GM12878 (cell line): ENCODE results near the gene MRPL36. TPM values are rescaled to one million over a fixed set of nuclear protein-coding genes. Genes with fewer than 3 reads are reported as not detected.

Experiments used
- ATAC-seq: fragments of 200-7000 bp; cut with Tn5 transposase; 3 replicates; pipeline ENCODE4 v1.9.1; 2020; ENCODE audit warnings: mild to moderate bottlenecking, moderate library complexity
- BruUV-seq: library from RNA; stranded (reverse); fragments of 400-500 nt; replicated peaks from 2 replicates; lab custom pipeline; 2021; lab: Mats Ljungman, UMichigan
- CTCF ChIA-PET: fragments of 300-600 bp; sonication (Branson Sonifier 250); formaldehyde crosslinking; extraction: SDS; loops from one replicate; lab custom pipeline; 2021; ENCODE audit warnings: inconsistent platforms; lab: Yijun Ruan, JAX
- POLR2A ChIA-PET: fragments of 350-600 bp; formaldehyde crosslinking; extraction: SDS; loops from one replicate; lab custom pipeline; 2021; ENCODE audit warnings: inconsistent platforms; lab: Charles Lee
- RAD21 ChIA-PET: fragments of 300-600 bp; sonication (Branson Sonifier 250); formaldehyde crosslinking; loops from one replicate; lab custom pipeline; 2023; ENCODE audit warnings: antibody characterized with exemption; ENCODE audit not compliant: unreplicated experiment; lab: Charles Lee
- SMC1A ChIA-PET: fragments of 300-600 bp; sonication (Branson Sonifier 250); formaldehyde crosslinking; loops from one replicate; lab custom pipeline; 2023; ENCODE audit not compliant: unreplicated experiment, uncharacterized antibody; lab: Charles Lee
- DNase-seq: peaks from one replicate; pipeline ENCODE4 v3.0.0-alpha.2; 2011; ENCODE audit warnings: low read depth, low spot score
- FAIRE-seq: peaks from 3 replicates; lab custom pipeline; 2011; peaks lifted over from hg19 to GRCh38; lab: Jason Lieb, UNC
- H2AFZ ChIP-seq: 2 replicates; pipeline ENCODE4 v1.6.0; 2011; ENCODE audit warnings: low read depth, low read length, control low read depth; ENCODE audit not compliant: control insufficient read depth
- H3K27ac ChIP-seq: 2 replicates; pipeline ENCODE4 v1.5.1; 2011; ENCODE audit warnings: control low read depth; ENCODE audit not compliant: control insufficient read depth, insufficient read depth
- H3K27me3 ChIP-seq, 2 experiments: replicated peaks in 1 of 2; 2 replicates each; pipeline versions ENCODE4 v1.6.0 to v1.6.1; 2011; ENCODE audit warnings: low read length in 1 of 2; ENCODE audit not compliant: control insufficient read depth in 2 of 2, insufficient read depth in 2 of 2
- H3K36me3 ChIP-seq, 2 experiments: 2 replicates each; pipeline ENCODE4 v1.5.1; 2011; ENCODE audit warnings: low read length in 1 of 2; ENCODE audit not compliant: control insufficient read depth in 2 of 2, insufficient read depth in 2 of 2
- H3K4me1 ChIP-seq: 2 replicates; pipeline ENCODE4 v1.6.1; 2011; ENCODE audit warnings: mild to moderate bottlenecking, low read length, moderate library complexity, mixed read lengths; ENCODE audit not compliant: control insufficient read depth, insufficient read depth
- H3K4me2 ChIP-seq: 2 replicates; pipeline ENCODE4 v1.6.0; 2011; ENCODE audit warnings: control low read depth; ENCODE audit not compliant: control insufficient read depth, insufficient read depth
- H3K4me3 ChIP-seq: fragments of 200-600 bp; sonication (generic); 2 replicates; pipeline ENCODE4 v1.5.1; 2016
- H3K79me2 ChIP-seq: 2 replicates; pipeline ENCODE4 v1.6.0; 2011; ENCODE audit warnings: low read length; ENCODE audit not compliant: control insufficient read depth, insufficient read depth
- H3K9ac ChIP-seq: 2 replicates; pipeline ENCODE4 v1.8.0; 2011; ENCODE audit warnings: low read length, control low read depth, mixed read lengths; ENCODE audit not compliant: control insufficient read depth, insufficient read depth
- H3K9me3 ChIP-seq: replicated peaks from 3 replicates; pipeline ENCODE4 v1.5.1; 2011; ENCODE audit warnings: mild to moderate bottlenecking, low read length; ENCODE audit not compliant: control insufficient read depth, insufficient read depth
- H4K20me1 ChIP-seq: 2 replicates; pipeline ENCODE4 v1.6.0; 2011; ENCODE audit not compliant: control insufficient read depth, insufficient read depth
- BHLHE40 ChIP-seq, 2 experiments: fragments of 450-650 bp in 1 of 2; IDR thresholded peaks; 2 replicates each; pipeline ENCODE4 v1.6.1; 2011 to 2017; ENCODE audit warnings: low read depth in 2 of 2, borderline replicate concordance in 1 of 2, improper control_type of control experiment in 1 of 2, low read length in 1 of 2, mild to moderate bottlenecking in 1 of 2
- CBFB ChIP-seq: IDR thresholded peaks from 2 replicates; pipeline ENCODE4 v1.6.1; 2016; ENCODE audit warnings: antibody characterized with exemption, low read depth
- ETV6 ChIP-seq, 2 experiments: fragments of 450-650 bp in 1 of 2; IDR thresholded peaks in 1 of 2; conservative IDR thresholded peaks in 1 of 2; 2 replicates each; pipeline ENCODE4 v1.6.1; 2014; ENCODE audit warnings: antibody characterized with exemption in 1 of 2, borderline replicate concordance in 1 of 2, low read depth in 1 of 2, mild to moderate bottlenecking in 1 of 2, moderate library complexity in 1 of 2
- HCFC1 ChIP-seq: fragments of 150-350 bp; IDR thresholded peaks from 2 replicates; pipeline ENCODE4 v1.6.1; 2014; ENCODE audit warnings: low read length
- IKZF1 ChIP-seq: fragments of 450-650 bp; conservative IDR thresholded peaks from 2 replicates; pipeline ENCODE4 v1.6.1; 2017; ENCODE audit warnings: antibody characterized with exemption, mild to moderate bottlenecking
- POU2F2 ChIP-seq: IDR thresholded peaks from 3 replicates; pipeline ENCODE4 v1.6.1; 2011; ENCODE audit warnings: low read depth, mild to moderate bottlenecking, low read length, borderline replicate concordance
- RB1 ChIP-seq: fragments of 450-650 bp; formaldehyde crosslinking; IDR thresholded peaks from 2 replicates; pipeline ENCODE4 v1.6.1; 2017; ENCODE audit warnings: mild to moderate bottlenecking, borderline replicate concordance
- SIN3A ChIP-seq: IDR thresholded peaks from 2 replicates; pipeline ENCODE4 v1.6.1; 2012; ENCODE audit warnings: low read depth, low read length, improper control_type of control experiment
- SMARCA5 ChIP-seq: fragments of 450-650 bp; IDR thresholded peaks from 2 replicates; pipeline ENCODE4 v1.6.1; 2017; ENCODE audit warnings: mild to moderate bottlenecking
- ZBED1 ChIP-seq: IDR thresholded peaks from 2 replicates; pipeline ENCODE4 v1.6.1; 2016; ENCODE audit warnings: borderline replicate concordance
- ZNF207 ChIP-seq: fragments of 450-650 bp; IDR thresholded peaks from 2 replicates; pipeline ENCODE4 v1.6.1; 2014; ENCODE audit warnings: antibody characterized with exemption, mild to moderate bottlenecking, borderline replicate concordance
- WGBS: methylation state at CpG from one replicate; pipeline ENCODE4 v1.1.6; 2016; ENCODE audit warnings: low lambda C conversion rate; ENCODE audit not compliant: insufficient replicate concordance, insufficient coverage; ENCODE audit errors: missing lambda C conversion rate; 5-methylcytosine and 5-hydroxymethylcytosine counted together
- in situ Hi-C: fragments of 300-500 bp; cut with MboI; formaldehyde crosslinking; loops from 9 replicates; pipeline ENCODE4 v1.14.3; 2018; ENCODE audit warnings: mixed read lengths
- intact Hi-C: fragments of 100-400 bp; cut with micrococcal nuclease; formaldehyde crosslinking; loops from one replicate; pipeline ENCODE4 v1.14.2; 2022; ENCODE audit not compliant: unreplicated experiment
- polyA plus RNA-seq, 11 experiments: library from polyadenylated mRNA; depleted of rRNA in 4 of 11; unstranded in 6 of 11; stranded (reverse) in 5 of 11; fragments of >200 nt; fragmentation: Nextera tagmentation in 4 of 11; fragmentation: Illumina TruSeq in 1 of 11; extraction: Ambion mirVana in 4 of 11; extraction: Trizol in 1 of 11; gene quantifications; 1 replicate in 1 of 11; 2 replicates in 10 of 11; pipeline versions ENCODE4 v1.2.1 to v1.2.3, GENCODE V29; 2011 to 2016; ENCODE audit warnings: inconsistent platforms in 2 of 11, missing spikeins in 2 of 11, low read depth in 1 of 11
- total RNA-seq, 4 experiments: library from RNA; depleted of rRNA in 3 of 4; stranded (reverse); fragments of >200 nt in 3 of 4; fragmentation: Illumina TruSeq in 1 of 4; extraction: Trizol in 1 of 4; gene quantifications; 2 replicates each; pipeline versions ENCODE4 v1.2.1 to v1.2.3, GENCODE V29; 2013 to 2021
- TF ChIP-seq, protein P1 (sequence below): fragments of 450-650 bp; IDR thresholded peaks from 2 replicates; pipeline ENCODE4 v1.6.1; 2016; ENCODE audit warnings: mild to moderate bottlenecking, moderate library complexity, borderline replicate concordance
- TF ChIP-seq, protein P2 (sequence below): IDR thresholded peaks from 2 replicates; pipeline ENCODE4 v1.6.1; 2012; ENCODE audit warnings: low read depth, low read length, improper control_type of control experiment
- TF ChIP-seq, protein P3 (sequence below): IDR thresholded peaks from 2 replicates; pipeline ENCODE4 v1.6.1; 2011; ENCODE audit warnings: low read depth, mild to moderate bottlenecking, low read length, moderate library complexity, borderline replicate concordance; ENCODE audit errors: extremely low read depth

The MRPL36 gene
- total and polyA plus RNA-seq, 10 of the 15 experiments (the other 5 are each of a cell fraction or from before 2014, with no cell fraction given), result 89.2 to 559 (median 152) TPM

DNA sequence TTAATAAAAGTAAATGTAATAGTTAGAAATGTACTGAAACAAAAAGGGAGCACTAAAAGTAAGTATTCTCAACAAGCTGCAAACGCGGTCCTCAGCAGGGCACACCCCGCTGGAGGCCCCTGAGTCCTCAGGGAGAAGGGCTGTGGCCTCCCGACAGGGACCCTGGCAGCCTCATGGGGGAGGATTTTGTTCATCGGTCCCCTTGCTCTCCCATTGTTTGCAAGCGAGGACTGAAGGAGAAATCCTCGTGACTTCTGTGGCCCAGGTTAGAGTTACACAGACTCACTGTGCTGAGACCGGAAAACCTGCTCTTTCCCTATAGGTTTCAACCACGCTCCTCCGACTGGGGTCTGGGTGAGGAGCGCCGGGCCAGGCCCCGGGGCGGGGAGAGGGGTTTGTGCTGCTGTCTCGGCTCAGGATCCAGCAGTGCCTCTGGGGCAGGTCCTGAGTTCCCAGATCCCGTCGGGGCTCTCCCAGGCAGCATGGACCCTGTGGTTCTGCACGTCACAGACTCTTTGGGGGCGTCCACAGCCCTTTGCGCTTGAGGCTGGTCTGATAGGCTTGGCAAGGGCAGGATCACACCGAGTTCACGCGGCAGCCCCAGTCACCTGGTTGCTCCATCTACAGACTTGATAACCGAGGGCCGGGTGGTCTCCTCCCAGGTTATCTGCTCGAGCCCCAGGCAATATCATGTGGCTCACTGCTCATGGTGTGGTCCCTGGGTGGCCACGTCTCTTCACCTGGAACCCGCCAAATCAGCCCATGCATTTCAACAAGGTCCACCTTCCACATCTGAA, 38.8 kb downstream of the MRPL36 start:
- CTCF ChIA-PET, result interaction anchor here (1.2 to 3.0 kb wide), 2 partner anchors 40 to 279 kb away, joined by 4 to 18 read pairs; partner anchors contain the start of gene NDUFS6
- intact Hi-C loops (loop anchor here (5.0 kb wide), 1 partner anchor 41 kb away; the partner anchor contains the start of gene NDUFS6), in situ Hi-C loops (no loop called here)
- SMC1A ChIA-PET, result no interaction called here
- no peak for ATAC-seq
- Histone ChIP-seq H3K4me3 (no peak overlapping the region), H3K9ac (no peak overlapping the region), H2AFZ (no peak overlapping the region), H3K9me3 (no peaks in the 10 kb centered on the region; the same call in 1 of the 3 replicates), H3K36me3 (no peaks in the 10 kb centered on the region), H3K79me2 (no peaks in the 10 kb centered on the region), H3K4me2 (no peak overlapping the region), H3K27me3 (peaks cover 0 to 3% of the 10 kb centered on the region in 2 experiments; a peak in 2 of 4 replicates), H3K27ac (no peak overlapping the region), H4K20me1 (no peaks in the 10 kb centered on the region), H3K4me1 (no peaks in the 10 kb centered on the region)
- 63% methylated on average over 24 of the region's 28 CpGs for WGBS
- no peak for DNase-seq
- no TSS peak for BruUV-seq
- POLR2A ChIA-PET, result interaction anchor here (0.6 kb wide), 1 partner anchor 280 kb away, joined by 3 read pairs; no protein-coding TSS in a partner anchor
- FAIRE-seq, result no peak
- no peak for TF ChIP-seq ZNF207
- no peak for TF ChIP-seq BHLHE40 (IDR thresholded peaks at IDR 0.05; ENCODE audit: borderline replicate concordance in 1 of 2, low read depth in 2 of 2, low read length in 1 of 2)
- TF ChIP-seq, protein P1, sequence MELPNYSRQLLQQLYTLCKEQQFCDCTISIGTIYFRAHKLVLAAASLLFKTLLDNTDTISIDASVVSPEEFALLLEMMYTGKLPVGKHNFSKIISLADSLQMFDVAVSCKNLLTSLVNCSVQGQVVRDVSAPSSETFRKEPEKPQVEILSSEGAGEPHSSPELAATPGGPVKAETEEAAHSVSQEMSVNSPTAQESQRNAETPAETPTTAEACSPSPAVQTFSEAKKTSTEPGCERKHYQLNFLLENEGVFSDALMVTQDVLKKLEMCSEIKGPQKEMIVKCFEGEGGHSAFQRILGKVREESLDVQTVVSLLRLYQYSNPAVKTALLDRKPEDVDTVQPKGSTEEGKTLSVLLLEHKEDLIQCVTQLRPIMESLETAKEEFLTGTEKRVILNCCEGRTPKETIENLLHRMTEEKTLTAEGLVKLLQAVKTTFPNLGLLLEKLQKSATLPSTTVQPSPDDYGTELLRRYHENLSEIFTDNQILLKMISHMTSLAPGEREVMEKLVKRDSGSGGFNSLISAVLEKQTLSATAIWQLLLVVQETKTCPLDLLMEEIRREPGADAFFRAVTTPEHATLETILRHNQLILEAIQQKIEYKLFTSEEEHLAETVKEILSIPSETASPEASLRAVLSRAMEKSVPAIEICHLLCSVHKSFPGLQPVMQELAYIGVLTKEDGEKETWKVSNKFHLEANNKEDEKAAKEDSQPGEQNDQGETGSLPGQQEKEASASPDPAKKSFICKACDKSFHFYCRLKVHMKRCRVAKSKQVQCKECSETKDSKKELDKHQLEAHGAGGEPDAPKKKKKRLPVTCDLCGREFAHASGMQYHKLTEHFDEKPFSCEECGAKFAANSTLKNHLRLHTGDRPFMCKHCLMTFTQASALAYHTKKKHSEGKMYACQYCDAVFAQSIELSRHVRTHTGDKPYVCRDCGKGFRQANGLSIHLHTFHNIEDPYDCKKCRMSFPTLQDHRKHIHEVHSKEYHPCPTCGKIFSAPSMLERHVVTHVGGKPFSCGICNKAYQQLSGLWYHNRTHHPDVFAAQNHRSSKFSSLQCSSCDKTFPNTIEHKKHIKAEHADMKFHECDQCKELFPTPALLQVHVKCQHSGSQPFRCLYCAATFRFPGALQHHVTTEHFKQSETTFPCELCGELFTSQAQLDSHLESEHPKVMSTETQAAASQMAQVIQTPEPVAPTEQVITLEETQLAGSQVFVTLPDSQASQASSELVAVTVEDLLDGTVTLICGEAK, result no peak
- TF ChIP-seq, protein P2, sequence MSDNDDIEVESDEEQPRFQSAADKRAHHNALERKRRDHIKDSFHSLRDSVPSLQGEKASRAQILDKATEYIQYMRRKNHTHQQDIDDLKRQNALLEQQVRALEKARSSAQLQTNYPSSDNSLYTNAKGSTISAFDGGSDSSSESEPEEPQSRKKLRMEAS, result no peak
- TF ChIP-seq ZBED1, result no peak
- TF ChIP-seq IKZF1, result no peak
- no peak for TF ChIP-seq SMARCA5
- no peak for TF ChIP-seq RB1
- TF ChIP-seq HCFC1, result no peak
- no peak for TF ChIP-seq ETV6 (conservative IDR thresholded peaks at IDR 0.05 in 1 of 2, IDR thresholded peaks at IDR 0.05 in 1 of 2; ENCODE audit: borderline replicate concordance in 1 of 2, low read depth in 1 of 2)
- no peak for TF ChIP-seq CBFB
- TF ChIP-seq, protein P3, sequence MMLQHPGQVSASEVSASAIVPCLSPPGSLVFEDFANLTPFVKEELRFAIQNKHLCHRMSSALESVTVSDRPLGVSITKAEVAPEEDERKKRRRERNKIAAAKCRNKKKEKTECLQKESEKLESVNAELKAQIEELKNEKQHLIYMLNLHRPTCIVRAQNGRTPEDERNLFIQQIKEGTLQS, result no peak
- no peak for TF ChIP-seq SIN3A
- TF ChIP-seq POU2F2, result no peak
- RAD21 ChIA-PET, result no interaction called here
